ENCODE data around the gene CRIM1.
A peak's percentile ranks its signal among the peaks of the same experiment; 100 is the strongest.
"Not testable (repeated sequence)": the region's sequence is repeated elsewhere in the genome, so short reads cannot be mapped to it uniquely, and the experiment has no call there.

The CRIM1 gene, protein sequence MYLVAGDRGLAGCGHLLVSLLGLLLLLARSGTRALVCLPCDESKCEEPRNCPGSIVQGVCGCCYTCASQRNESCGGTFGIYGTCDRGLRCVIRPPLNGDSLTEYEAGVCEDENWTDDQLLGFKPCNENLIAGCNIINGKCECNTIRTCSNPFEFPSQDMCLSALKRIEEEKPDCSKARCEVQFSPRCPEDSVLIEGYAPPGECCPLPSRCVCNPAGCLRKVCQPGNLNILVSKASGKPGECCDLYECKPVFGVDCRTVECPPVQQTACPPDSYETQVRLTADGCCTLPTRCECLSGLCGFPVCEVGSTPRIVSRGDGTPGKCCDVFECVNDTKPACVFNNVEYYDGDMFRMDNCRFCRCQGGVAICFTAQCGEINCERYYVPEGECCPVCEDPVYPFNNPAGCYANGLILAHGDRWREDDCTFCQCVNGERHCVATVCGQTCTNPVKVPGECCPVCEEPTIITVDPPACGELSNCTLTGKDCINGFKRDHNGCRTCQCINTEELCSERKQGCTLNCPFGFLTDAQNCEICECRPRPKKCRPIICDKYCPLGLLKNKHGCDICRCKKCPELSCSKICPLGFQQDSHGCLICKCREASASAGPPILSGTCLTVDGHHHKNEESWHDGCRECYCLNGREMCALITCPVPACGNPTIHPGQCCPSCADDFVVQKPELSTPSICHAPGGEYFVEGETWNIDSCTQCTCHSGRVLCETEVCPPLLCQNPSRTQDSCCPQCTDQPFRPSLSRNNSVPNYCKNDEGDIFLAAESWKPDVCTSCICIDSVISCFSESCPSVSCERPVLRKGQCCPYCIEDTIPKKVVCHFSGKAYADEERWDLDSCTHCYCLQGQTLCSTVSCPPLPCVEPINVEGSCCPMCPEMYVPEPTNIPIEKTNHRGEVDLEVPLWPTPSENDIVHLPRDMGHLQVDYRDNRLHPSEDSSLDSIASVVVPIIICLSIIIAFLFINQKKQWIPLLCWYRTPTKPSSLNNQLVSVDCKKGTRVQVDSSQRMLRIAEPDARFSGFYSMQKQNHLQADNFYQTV

DNA sequence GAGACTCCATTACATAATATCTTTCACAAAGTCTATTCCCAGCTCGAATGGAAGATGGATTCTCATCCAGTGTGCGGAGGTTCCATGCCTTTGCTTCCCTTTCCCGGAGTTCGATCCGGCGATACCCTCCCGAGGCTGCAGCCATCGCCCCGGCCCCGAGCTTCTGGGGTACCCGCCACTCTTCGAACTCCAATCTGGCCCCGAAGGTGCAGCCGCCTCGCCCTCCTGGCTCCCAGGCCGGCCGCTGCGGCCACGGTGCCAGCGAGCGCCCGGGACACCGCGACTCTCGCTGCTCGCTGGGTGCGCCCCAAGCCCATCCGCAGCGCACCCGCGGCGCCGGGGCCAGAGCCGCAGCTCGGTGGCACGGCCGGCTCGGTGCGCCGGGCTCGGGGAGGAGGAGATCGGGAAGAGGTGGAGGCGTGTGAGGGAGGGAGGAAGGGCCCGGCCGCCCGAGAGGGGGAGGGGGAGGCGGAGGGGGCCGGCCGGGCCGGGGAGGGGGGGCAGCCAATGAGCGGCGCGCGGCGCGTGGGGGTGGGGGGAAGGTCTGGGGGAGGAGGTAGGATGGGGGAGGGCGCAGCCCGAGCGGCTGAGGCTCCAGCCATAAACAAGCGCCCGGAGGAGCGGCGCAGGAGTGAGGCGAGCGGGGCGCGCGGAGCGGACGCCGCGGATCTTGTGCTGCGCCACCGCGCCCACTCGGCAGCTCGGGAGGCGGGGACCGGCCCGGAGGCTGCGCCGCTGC is at the start of gene CRIM1:
Gene CRIM1, plus strand, starts transcription at position 628 of the 739 bp plus-strand sequence. CDS start 515 bp downstream, outside the sequence.
- no peak within 1 kb of the TSS for H3K27ac ChIP-seq
- H3K4me3 ChIP-seq (ENCODE audit: low read depth in 1 of 2, low read length in 1 of 2) = peak within 1 kb of the TSS; percentile 49 to 56
- H3K27me3 ChIP-seq = peaks cover 81% of the 10 kb centered on the region
- H3K36me3 ChIP-seq = no peaks in the 10 kb centered on the region
- no peaks in the 10 kb centered on the region for H3K9me3 ChIP-seq
- TF ChIP-seq, protein P1, sequence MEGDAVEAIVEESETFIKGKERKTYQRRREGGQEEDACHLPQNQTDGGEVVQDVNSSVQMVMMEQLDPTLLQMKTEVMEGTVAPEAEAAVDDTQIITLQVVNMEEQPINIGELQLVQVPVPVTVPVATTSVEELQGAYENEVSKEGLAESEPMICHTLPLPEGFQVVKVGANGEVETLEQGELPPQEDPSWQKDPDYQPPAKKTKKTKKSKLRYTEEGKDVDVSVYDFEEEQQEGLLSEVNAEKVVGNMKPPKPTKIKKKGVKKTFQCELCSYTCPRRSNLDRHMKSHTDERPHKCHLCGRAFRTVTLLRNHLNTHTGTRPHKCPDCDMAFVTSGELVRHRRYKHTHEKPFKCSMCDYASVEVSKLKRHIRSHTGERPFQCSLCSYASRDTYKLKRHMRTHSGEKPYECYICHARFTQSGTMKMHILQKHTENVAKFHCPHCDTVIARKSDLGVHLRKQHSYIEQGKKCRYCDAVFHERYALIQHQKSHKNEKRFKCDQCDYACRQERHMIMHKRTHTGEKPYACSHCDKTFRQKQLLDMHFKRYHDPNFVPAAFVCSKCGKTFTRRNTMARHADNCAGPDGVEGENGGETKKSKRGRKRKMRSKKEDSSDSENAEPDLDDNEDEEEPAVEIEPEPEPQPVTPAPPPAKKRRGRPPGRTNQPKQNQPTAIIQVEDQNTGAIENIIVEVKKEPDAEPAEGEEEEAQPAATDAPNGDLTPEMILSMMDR (IDR thresholded peaks at IDR 0.05) = no peak
- peaks cover 21 to 25% of the 10 kb centered on the region in 2 experiments for H3K4me1 ChIP-seq (ENCODE audit: control insufficient read depth in 1 of 2, insufficient read depth in 1 of 2, low read depth in 1 of 2, low read length in 1 of 2)

DNA sequence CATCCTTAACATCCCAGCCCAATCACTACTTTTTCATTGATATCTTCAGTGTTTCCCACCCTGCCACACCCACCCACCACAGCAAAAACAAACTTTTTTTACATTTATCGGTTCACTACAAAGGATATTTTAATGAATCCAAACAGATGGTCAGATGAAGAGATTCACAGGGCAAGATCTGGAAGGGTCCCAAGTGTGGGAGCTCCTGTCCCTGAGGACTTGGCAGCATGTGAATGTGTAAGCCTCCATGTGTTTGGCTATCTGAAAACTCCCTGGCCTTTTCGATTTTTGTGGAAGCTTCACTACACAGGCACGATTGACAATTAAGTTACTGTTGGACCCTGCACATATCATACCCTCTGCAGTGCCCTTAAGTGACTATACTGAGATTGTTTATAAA is 48.1 kb upstream of the CRIM1 start:
- Histone ChIP-seq H3K4me1 (ENCODE audit: control insufficient read depth in 1 of 2, insufficient read depth in 1 of 2, low read depth in 1 of 2, low read length in 1 of 2) (no peaks in the 10 kb centered on the region), H3K27me3 (no peaks in the 10 kb centered on the region), H3K9me3 (no peaks in the 10 kb centered on the region), H3K4me3 (ENCODE audit: low read depth in 1 of 2, low read length in 1 of 2) (no peak overlapping the region), H3K36me3 (no peaks in the 10 kb centered on the region), H3K27ac (no peak overlapping the region)
- TF ChIP-seq, protein P1 (IDR thresholded peaks at IDR 0.05) = no peak

DNA sequence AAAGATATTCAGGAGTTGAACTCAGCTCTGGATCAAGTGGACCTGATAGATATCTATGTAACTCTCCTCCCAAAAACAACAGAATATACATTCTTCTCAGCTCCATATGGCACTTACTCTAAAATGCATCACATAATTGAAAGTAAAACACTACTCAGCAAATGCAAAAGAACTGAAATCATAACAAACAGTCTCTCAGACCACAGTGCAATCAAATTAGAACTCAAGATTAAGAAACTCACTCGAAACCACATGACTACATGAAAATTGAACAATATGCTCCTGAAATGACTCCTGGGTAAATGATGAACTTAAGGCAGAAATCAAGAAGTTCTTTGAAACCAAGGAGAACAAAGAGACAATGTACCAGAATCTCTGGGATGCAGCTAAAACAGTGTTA is 45.1 kb upstream of the CRIM1 start:
- not testable (repeated sequence) for H3K4me3 ChIP-seq (ENCODE audit: low read depth in 1 of 2, low read length in 1 of 2); H3K4me1 ChIP-seq (ENCODE audit: control insufficient read depth in 1 of 2, insufficient read depth in 1 of 2, low read depth in 1 of 2, low read length in 1 of 2); H3K27ac ChIP-seq; H3K36me3 ChIP-seq; H3K9me3 ChIP-seq; H3K27me3 ChIP-seq

DNA sequence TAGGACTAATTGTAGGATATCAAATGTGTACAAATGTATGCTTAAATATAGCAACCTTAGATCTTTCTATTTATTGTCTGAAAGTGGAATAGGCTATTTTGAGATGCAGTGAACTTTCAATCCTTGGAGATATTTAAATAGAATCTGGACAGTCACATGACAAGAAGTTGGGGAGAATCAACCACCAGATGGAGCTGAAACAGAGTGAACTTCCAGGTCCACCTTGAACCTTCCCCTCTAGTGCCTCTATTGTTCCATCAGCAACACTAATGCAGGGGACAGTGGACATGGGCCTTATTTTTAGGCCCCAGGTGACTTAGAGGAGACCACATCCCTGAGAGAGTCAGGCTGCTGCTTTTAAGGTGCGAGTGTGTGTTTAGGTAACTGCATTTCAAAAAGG is 37.0 kb upstream of the CRIM1 start:
- H3K36me3 ChIP-seq = no peaks in the 10 kb centered on the region
- H3K27me3 ChIP-seq = no peaks in the 10 kb centered on the region
- no peaks in the 10 kb centered on the region for H3K9me3 ChIP-seq
- no peak overlapping the region for H3K27ac ChIP-seq
- TF ChIP-seq, protein P1 (IDR thresholded peaks at IDR 0.05) = no peak
- H3K4me3 ChIP-seq (ENCODE audit: low read depth in 1 of 2, low read length in 1 of 2) = no peak overlapping the region
- H3K4me1 ChIP-seq (ENCODE audit: control insufficient read depth in 1 of 2, insufficient read depth in 1 of 2, low read depth in 1 of 2, low read length in 1 of 2) = no peaks in the 10 kb centered on the region

DNA sequence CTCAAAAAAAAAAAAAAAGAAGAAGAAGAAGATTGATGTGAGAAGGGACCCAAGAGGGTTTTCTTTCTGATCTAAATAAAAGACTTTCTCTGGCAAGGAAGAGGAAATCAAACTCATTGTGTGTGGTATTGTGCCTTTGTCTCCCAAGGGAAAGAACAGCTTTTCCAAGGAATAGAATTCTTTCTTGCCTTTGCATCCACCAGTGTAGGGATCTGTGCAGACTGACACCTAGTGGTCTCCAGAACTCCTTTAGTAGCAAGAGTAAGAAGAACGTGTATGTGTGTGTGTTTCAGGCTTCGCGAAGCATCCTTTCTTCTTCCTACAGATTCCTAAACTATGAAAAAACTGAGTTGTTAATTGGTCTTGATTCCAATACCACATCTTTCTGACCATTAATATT is 33.5 kb upstream of the CRIM1 start:
- H3K27me3 ChIP-seq = no peaks in the 10 kb centered on the region
- H3K27ac ChIP-seq = no peak overlapping the region
- TF ChIP-seq, protein P1 (IDR thresholded peaks at IDR 0.05) = no peak
- no peak overlapping the region for H3K4me3 ChIP-seq (ENCODE audit: low read depth in 1 of 2, low read length in 1 of 2)
- no peaks in the 10 kb centered on the region for H3K4me1 ChIP-seq (ENCODE audit: control insufficient read depth in 1 of 2, insufficient read depth in 1 of 2, low read depth in 1 of 2, low read length in 1 of 2)
- H3K36me3 ChIP-seq = no peaks in the 10 kb centered on the region
- H3K9me3 ChIP-seq = no peaks in the 10 kb centered on the region

Measured in neutrophil (primary cell).